Measurements from ENCODE around the gene NECAP2.

DNA sequence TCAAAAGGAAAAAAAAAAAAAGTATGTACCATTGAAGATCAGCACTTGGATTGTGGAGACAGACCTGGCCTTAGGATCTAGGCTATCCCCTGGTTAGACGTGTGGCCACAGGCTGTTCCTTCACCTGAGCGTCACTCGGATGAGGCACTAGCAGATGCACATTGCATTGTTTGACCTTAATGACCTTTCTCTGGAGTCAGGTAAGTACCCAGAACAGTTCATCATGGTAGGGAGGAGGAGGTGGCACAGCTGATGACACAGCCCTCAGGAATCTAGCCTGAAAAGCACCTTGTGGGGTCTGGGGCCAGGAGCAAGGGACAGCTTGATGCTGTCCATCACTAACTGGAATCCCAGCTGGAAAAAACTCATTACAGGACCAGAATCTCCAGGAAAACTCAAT lies 21.2 kb downstream of the NECAP2 start:
- no peak for TF ChIP-seq CTCF (IDR thresholded peaks at IDR 0.05; ENCODE audit: low read depth, low read length)
- no peak for TF ChIP-seq POLR2A (IDR thresholded peaks at IDR 0.05; ENCODE audit: extremely low read depth, insufficient read length)
- TF ChIP-seq, protein P1, sequence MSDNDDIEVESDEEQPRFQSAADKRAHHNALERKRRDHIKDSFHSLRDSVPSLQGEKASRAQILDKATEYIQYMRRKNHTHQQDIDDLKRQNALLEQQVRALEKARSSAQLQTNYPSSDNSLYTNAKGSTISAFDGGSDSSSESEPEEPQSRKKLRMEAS (IDR thresholded peaks at IDR 0.05; ENCODE audit: low read depth, low read length): no peak
- no peak for TF ChIP-seq MYC (IDR thresholded peaks at IDR 0.05; ENCODE audit: low read depth, low read length)
